Measurements from ENCODE around the gene HOXB7. TPM values are rescaled to one million over a fixed set of nuclear protein-coding genes. Genes with fewer than 3 reads are reported as not detected.

The HOXB7 gene
- total and polyA plus RNA-seq, 4 donors, result 0.08 to 0.31 (median 0.27) TPM

- no peak for DNase-seq (ENCODE audit: low spot score)
- 21% methylated on average over 17 of the region's 17 CpGs for WGBS
- Histone ChIP-seq H3K27me3 (ENCODE audit: control insufficient read depth in 4 of 4, insufficient read depth in 4 of 4, low read length in 3 of 4) (peaks cover 11 to 38% (median 30%) of the 10 kb centered on the region in 4 donors), H3K9me3 (ENCODE audit: control insufficient read depth in 4 of 4, low read length in 3 of 4) (no peaks in the 10 kb centered on the region), H3K4me3 (ENCODE audit: low read depth in 1 of 3, low read length in 3 of 3) (no peak overlapping the region), H3K36me3 (ENCODE audit: control insufficient read depth in 4 of 4, insufficient read depth in 3 of 4, low read depth in 1 of 4, low read length in 3 of 4) (no peaks in the 10 kb centered on the region), H3K27ac (ENCODE audit: low read depth in 1 of 2, low read length in 2 of 2) (no peak overlapping the region), H3K4me1 (ENCODE audit: control insufficient read depth in 4 of 4, insufficient read depth in 4 of 4, low read length in 3 of 4) (peaks cover 0 to 18% (median 4%) of the 10 kb centered on the region in 4 donors), H3K9ac (ENCODE audit: low read depth in 1 of 2, low read length in 2 of 2) (no peak overlapping the region)
- no peak for TF ChIP-seq FOXA1 (IDR thresholded peaks at IDR 0.05)
- TF ChIP-seq RAD21 (IDR thresholded peaks at IDR 0.05), result no peak
- no peak for TF ChIP-seq HNF4A (conservative IDR thresholded peaks at IDR 0.05)
- no peak for TF ChIP-seq MAX (IDR thresholded peaks at IDR 0.05)
- TF ChIP-seq ZBTB33 (IDR thresholded peaks at IDR 0.05), result no peak
- no peak for TF ChIP-seq CTCF (IDR thresholded peaks at IDR 0.05; ENCODE audit: low read depth, low read length, missing input control)
- no peak for TF ChIP-seq JUND (IDR thresholded peaks at IDR 0.05)
- no peak for TF ChIP-seq YY1 (IDR thresholded peaks at IDR 0.05)
- TF ChIP-seq EGR1 (IDR thresholded peaks at IDR 0.05; ENCODE audit: low read depth in 2 of 2), result no peak
- TF ChIP-seq FOXA2 (IDR thresholded peaks at IDR 0.05), result no peak
- TF ChIP-seq ATF3 (IDR thresholded peaks at IDR 0.05), result no peak
- TF ChIP-seq REST (IDR thresholded peaks at IDR 0.05), result no peak
- no peak for TF ChIP-seq SP1 (IDR thresholded peaks at IDR 0.05)
- TF ChIP-seq HNF4G (IDR thresholded peaks at IDR 0.05), result no peak
- no peak for TF ChIP-seq NR2F2 (IDR thresholded peaks at IDR 0.05)
- no peak for TF ChIP-seq TAF1 (conservative IDR thresholded peaks at IDR 0.05)
- no peak for TF ChIP-seq GABPA (IDR thresholded peaks at IDR 0.05 in 1 of 2, conservative IDR thresholded peaks at IDR 0.05 in 1 of 2)
- TF ChIP-seq RXRA (IDR thresholded peaks at IDR 0.05), result no peak
Observed at GRCh38 chr17:48615963-48616716, 5.3 kb upstream of the HOXB7 start.

Data from liver (tissue), 9 donors.